ENCODE measurements around the gene VPS54. TPM values are rescaled to one million over a fixed set of nuclear protein-coding genes. Genes with fewer than 3 reads are reported as not detected.

The VPS54 gene
- polyA plus RNA-seq (2011; rRNA removed) (5.6 and 11.8 TPM in 2 replicates), polyA minus RNA-seq (2011; rRNA and poly(A)+ RNA removed) (7.7 and 8.1 TPM in 2 replicates)

- CTCF ChIA-PET: interaction anchor here (0.8 kb wide), 1 partner anchor 92 kb away, joined by 3 read pairs; no protein-coding TSS in a partner anchor
- no peak for DNase-seq (ENCODE audit: low read depth)
- POLR2A ChIA-PET: interaction anchor here (0.7 kb wide), 1 partner anchor 100 kb away, joined by 7 read pairs; no protein-coding TSS in a partner anchor
- TF ChIP-seq CTCF (IDR thresholded peaks at IDR 0.05; ENCODE audit: insufficient read depth, low read depth, low read length): no peak
- Histone ChIP-seq H3K27me3 (ENCODE audit: control insufficient read depth, insufficient read depth, low read length) (no peaks in the 10 kb centered on the region), H3K36me3 (ENCODE audit: control insufficient read depth, insufficient read depth, low read length) (no peaks in the 10 kb centered on the region), H3K4me3 (ENCODE audit: low read depth, low read length) (peak within 1 kb of the TSS; percentile 54)
Measured at GRCh38 chr2:64019083-64019974, at the start of gene VPS54. Gene VPS54, minus strand, starts transcription at chr2:64019428. Its CDS starts 35,429 bp downstream, at chr2:63983999.

GRCh38 chr2:64067326-64067725, 48.1 kb upstream of the VPS54 start:
- ChIA-PET CTCF (no interaction called here), POLR2A (no interaction called here)
- no peak overlapping the region for H3K4me3 ChIP-seq (ENCODE audit: low read depth, low read length)
- H3K36me3 ChIP-seq (ENCODE audit: control insufficient read depth, insufficient read depth, low read length): no peaks in the 10 kb centered on the region
- no peaks in the 10 kb centered on the region for H3K27me3 ChIP-seq (ENCODE audit: control insufficient read depth, insufficient read depth, low read length)
- DNase-seq (ENCODE audit: low read depth): no peak
- TF ChIP-seq CTCF (IDR thresholded peaks at IDR 0.05; ENCODE audit: insufficient read depth, low read depth, low read length): no peak

GRCh38 chr2:64065516-64065915, 46.3 kb upstream of the VPS54 start:
- POLR2A ChIA-PET: no interaction called here
- CTCF ChIA-PET: no interaction called here
- no peak overlapping the region for H3K4me3 ChIP-seq (ENCODE audit: low read depth, low read length)
- H3K27me3 ChIP-seq (ENCODE audit: control insufficient read depth, insufficient read depth, low read length): no peaks in the 10 kb centered on the region
- no peak for DNase-seq (ENCODE audit: low read depth)
- TF ChIP-seq CTCF (IDR thresholded peaks at IDR 0.05; ENCODE audit: insufficient read depth, low read depth, low read length): no peak
- H3K36me3 ChIP-seq (ENCODE audit: control insufficient read depth, insufficient read depth, low read length): no peaks in the 10 kb centered on the region

- ChIA-PET POLR2A (no interaction called here), CTCF (interaction anchor here (0.5 to 1.9 kb wide), 4 partner anchors 9 to 267 kb away, joined by 3 to 7 read pairs (median 4); no protein-coding TSS in a partner anchor)
- H3K4me3 ChIP-seq (ENCODE audit: low read depth, low read length): no peak overlapping the region
- no peaks in the 10 kb centered on the region for H3K27me3 ChIP-seq (ENCODE audit: control insufficient read depth, insufficient read depth, low read length)
- no peak for TF ChIP-seq CTCF (IDR thresholded peaks at IDR 0.05; ENCODE audit: insufficient read depth, low read depth, low read length)
- DNase-seq (ENCODE audit: low read depth): no peak
- H3K36me3 ChIP-seq (ENCODE audit: control insufficient read depth, insufficient read depth, low read length): no peaks in the 10 kb centered on the region
Measured at GRCh38 chr2:64063924-64064331, 44.7 kb upstream of the VPS54 start.

- no peaks in the 10 kb centered on the region for H3K36me3 ChIP-seq (ENCODE audit: control insufficient read depth, insufficient read depth, low read length)
- POLR2A ChIA-PET: no interaction called here
- H3K27me3 ChIP-seq (ENCODE audit: control insufficient read depth, insufficient read depth, low read length): no peaks in the 10 kb centered on the region
- no peak for TF ChIP-seq CTCF (IDR thresholded peaks at IDR 0.05; ENCODE audit: insufficient read depth, low read depth, low read length)
- no peak for DNase-seq (ENCODE audit: low read depth)
- no peak overlapping the region for H3K4me3 ChIP-seq (ENCODE audit: low read depth, low read length)
- CTCF ChIA-PET: interaction anchor here (0.5 to 1.9 kb wide), 5 partner anchors 14 to 424 kb away, joined by 3 to 7 read pairs (median 4); no protein-coding TSS in a partner anchor
Measured at GRCh38 chr2:64063454-64063853, 44.2 kb upstream of the VPS54 start.

Measured in BJ (cell line).